ENCODE data around the gene MAN2A2.
"Not testable (repeated sequence)": the region's sequence is repeated elsewhere in the genome, so short reads cannot be mapped to it uniquely, and the experiment has no call there.

MAN2A2 gene

DNA sequence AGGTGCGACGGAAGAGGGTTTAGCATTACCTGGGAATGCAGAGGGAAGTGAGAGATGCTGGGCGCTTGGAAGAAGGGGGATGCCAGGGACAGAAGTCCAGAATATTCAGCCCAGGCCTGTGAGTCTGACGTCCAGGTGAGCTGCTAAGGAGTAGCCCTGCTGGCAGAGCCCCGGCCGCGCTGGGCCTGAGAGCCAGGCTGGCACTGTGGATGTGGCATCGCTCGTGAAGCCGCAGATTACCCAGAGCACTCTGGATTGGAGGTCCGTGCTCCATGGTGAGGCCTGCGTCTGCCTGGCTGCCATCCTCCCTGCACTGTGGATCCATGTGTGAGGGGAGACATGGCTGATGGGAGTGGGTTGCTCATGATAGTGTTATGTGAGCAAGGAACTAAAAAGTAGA, 14.5 kb downstream of the MAN2A2 start:
- DNase-seq (ENCODE audit: low read depth in 1 of 2, low spot score in 1 of 2), result no peak

GRCh38 chr15:90918034-90918788, 15.1 kb downstream of the MAN2A2 start:
- no peak for DNase-seq (ENCODE audit: low read depth in 1 of 2, low spot score in 1 of 2)

DNA sequence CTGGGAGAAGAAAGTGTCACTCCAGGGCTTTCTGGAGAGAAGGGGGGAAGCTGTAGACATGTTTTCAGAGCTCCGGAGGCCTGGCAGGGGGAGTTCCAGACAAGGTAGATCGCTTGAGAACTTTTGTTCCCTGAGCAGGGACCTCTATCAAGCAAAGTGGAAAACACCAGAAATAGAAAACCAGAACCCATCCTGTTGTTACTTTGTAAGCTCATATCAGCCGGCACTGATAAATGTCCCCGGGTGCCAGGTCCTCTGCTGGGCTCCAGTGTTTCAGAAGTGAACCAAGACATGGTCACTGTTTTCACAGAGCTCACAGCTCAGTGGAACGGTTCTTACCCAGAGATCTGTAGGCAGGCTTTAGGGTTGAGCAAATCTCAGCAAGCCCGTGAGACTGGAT, 15.7 kb downstream of the MAN2A2 start:
- DNase-seq (ENCODE audit: low read depth in 1 of 2, low spot score in 1 of 2), result no peak

DNA sequence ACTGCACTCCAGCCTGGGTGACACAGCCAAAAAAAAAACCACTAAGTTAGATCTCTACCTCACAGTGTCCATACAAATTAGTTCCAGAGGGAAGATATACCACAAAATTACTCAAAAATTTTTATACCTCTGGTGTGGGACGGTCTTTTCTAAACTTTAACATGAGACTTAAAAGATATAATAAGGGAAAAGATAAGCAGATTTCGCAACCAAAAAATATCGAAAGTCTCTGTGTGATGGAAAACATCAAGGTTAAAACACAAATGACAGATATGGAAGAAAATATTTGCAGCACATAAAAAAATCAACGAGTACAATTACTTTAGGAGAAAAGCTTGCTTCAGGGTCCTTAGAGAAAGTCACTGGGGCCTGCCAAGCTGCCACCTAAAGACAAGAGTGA, 18.8 kb downstream of the MAN2A2 start:
- no peak for DNase-seq (ENCODE audit: low read depth in 1 of 2, low spot score in 1 of 2)

- DNase-seq (ENCODE audit: low read depth in 1 of 2, low spot score in 1 of 2), result not testable (repeated sequence)
Measured at GRCh38 chr15:90922712-90923322, 19.7 kb downstream of the MAN2A2 start.

GRCh38 chr15:90924375-90924774, 21.3 kb downstream of the MAN2A2 start:
- no peak for DNase-seq (ENCODE audit: low read depth in 1 of 2, low spot score in 1 of 2)

DNA sequence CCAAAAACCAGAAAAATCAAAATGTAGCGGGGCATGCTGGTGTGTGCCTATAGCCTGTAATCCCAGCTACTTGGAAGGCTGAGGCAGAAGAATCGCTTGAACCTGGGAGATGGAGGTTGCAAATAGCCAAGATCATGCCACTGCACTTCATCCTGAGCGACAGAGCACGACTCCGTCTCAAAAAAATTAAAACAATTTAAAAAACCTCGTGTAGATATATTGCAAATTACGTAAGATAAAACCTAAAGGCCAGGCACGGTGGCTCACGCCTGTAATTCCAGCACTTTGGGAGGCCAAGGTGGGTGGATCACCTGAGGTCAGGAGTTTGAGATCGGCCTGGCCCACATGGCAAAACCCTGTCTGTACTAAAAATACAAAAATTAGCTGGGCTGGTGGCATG, 23.7 kb downstream of the MAN2A2 start:
- not testable (repeated sequence) for DNase-seq (ENCODE audit: low read depth in 1 of 2, low spot score in 1 of 2)

DNA sequence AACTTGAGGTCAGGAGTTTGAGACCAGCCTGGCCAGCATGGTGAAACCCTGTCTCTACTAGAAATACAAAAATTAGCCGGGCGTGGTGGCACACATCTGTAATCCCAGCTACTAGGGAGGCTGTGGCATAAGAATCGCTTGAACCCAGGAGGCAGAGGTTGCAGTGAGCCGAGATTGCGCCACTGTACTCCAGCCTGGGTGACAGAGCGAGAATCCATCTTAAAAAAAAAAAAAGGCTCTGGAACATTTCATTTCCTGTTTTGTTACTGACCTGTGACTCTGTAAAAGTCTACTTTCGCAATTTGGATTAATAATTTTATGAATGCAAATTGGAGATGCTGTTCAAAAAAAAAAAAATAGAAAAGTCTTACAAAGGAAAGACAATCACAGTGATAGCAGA, 25.0 kb downstream of the MAN2A2 start:
- DNase-seq (ENCODE audit: low read depth in 1 of 2, low spot score in 1 of 2), result not testable (repeated sequence)

GRCh38 chr15:90929246-90930019, 26.3 kb downstream of the MAN2A2 start:
- no peak for DNase-seq (ENCODE audit: low read depth in 1 of 2, low spot score in 1 of 2)

- no peak for DNase-seq (ENCODE audit: low read depth in 1 of 2, low spot score in 1 of 2)
Measured at GRCh38 chr15:90930861-90931574, 27.9 kb downstream of the MAN2A2 start.

- DNase-seq (ENCODE audit: low read depth in 1 of 2, low spot score in 1 of 2), result no peak
Measured at GRCh38 chr15:90931575-90931827, 28.4 kb downstream of the MAN2A2 start.

- peak; percentile 81 to 92 for DNase-seq (ENCODE audit: low read depth in 1 of 2, low spot score in 1 of 2)
Measured at GRCh38 chr15:90931828-90932659, 28.9 kb downstream of the MAN2A2 start, which contains the start of gene HDDC3. Gene HDDC3, minus strand, starts transcription at chr15:90932549. Its CDS starts 9 bp downstream, at chr15:90932540.

DNA sequence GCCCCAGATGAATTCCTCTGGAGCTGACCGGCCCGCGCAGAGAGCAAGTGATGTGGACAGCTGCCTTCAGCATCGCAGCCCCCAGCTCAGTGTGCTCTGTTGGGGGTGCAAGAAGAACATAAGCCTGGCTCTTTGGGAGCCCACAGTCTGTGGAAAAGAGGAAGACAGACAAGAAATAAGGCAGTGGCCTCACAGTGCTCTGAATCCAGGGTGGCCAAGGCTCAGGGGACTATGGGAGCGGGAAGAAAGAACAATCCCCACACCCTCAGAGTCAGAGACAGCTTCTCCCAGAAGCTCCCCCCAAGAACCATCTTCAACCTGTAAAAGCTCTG, 29.5 kb downstream of the MAN2A2 start:
- no peak for DNase-seq (ENCODE audit: low read depth in 1 of 2, low spot score in 1 of 2)

- DNase-seq (ENCODE audit: low read depth in 1 of 2, low spot score in 1 of 2), result no peak
Measured at GRCh38 chr15:90933301-90933700, 30.2 kb downstream of the MAN2A2 start.

DNA sequence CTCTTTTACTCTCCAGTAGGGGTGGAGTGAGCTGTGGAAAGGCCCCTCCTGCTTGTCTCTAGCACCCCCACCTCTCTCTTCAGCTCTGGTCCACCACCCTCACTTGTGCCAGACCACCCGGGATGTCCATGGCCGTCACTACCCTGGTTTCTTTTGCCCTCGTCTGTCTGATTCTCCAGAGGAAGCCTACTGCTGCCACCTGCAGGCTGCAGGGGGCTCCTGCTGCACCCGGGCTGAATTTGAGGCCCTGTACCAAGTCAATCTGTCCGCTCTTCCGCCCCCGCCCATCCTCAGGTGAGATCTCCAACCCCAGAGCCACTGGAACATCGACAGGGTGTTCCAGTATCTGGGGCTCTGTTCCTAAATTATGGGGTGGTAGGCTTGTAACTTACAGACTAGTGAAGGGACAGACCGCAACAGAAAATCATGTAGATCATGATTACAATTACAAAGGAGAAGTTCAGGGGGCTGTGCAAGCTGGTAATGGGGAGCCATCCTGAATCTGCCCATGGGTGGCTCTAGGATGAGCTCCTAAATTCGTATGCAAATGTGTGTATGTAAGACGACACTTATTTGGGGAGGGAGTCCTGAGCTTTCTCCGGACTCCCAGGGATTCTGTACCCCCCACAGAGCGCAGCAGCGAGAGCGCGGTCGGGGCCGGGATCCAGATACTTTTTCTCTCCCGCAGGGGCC, 31.3 kb downstream of the MAN2A2 start:
- DNase-seq (ENCODE audit: low read depth in 1 of 2, low spot score in 1 of 2), result peak; percentile 64 to 72

DNA sequence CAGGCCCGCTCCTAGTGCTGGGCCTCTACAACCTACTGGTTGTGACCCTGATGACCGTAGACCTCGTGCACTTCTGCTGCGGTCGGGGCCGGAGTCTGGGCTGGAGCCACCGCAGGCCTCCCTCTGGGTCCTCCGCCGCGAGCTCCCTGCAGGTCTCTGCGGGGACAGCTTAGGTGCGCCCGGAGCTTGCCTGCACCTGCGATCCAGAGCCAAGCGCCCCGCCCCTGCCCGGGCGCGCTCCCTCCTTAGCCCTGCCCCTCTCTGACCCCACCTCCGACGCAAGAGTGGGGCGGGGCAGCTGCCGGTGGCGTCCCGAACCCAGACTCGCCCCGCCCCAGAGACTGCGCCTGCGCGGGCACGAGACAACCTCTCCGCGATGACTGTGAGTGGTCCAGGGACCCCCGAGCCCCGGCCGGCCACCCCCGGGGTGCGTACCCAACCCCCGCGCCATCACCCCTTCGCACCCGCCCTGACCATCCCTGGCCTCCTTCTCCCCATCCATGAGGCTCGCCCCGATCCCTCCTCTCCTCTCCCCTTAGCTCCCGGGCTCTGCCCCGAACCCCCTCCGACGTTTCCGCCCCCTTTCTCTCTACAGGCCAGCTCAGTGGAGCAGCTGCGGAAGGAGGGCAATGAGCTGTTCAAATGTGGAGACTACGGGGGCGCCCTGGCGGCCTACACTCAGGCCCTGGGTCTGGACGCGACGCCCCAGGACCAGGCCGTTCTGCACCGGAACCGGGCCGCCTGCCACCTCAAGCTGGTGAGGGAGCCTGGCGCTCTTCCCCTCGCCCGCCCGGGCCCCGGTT, 32.0 kb downstream of the MAN2A2 start, which contains the start of gene UNC45A:
TSS of gene UNC45A (plus strand) at position 337 of the 803 bp plus-strand sequence. CDS start at position 377, 40 bp downstream.
- peak; percentile 93 to 97 for DNase-seq (ENCODE audit: low read depth in 1 of 2, low spot score in 1 of 2)

- DNase-seq (ENCODE audit: low read depth in 1 of 2, low spot score in 1 of 2), result no peak
Measured at GRCh38 chr15:90936823-90937222, 33.7 kb downstream of the MAN2A2 start.

- DNase-seq (ENCODE audit: low read depth in 1 of 2, low spot score in 1 of 2), result no peak
Measured at GRCh38 chr15:90938261-90938660, 35.2 kb downstream of the MAN2A2 start.

GRCh38 chr15:90939756-90940155, 36.7 kb downstream of the MAN2A2 start:
- no peak for DNase-seq (ENCODE audit: low read depth in 1 of 2, low spot score in 1 of 2)
